HG02885 (cell line): ENCODE results near the gene PAXIP1.
"Not testable (repeated sequence)": the region's sequence is repeated elsewhere in the genome, so short reads cannot be mapped to it uniquely, and the experiment has no call there.

Source experiments
- ATAC-seq: cut with Tn5 transposase; IDR thresholded peaks from one replicate; pipeline ENCODE4 v1.9.1; 2021; ENCODE audit warnings: mild to moderate bottlenecking; ENCODE audit not compliant: unreplicated experiment, poor library complexity

The PAXIP1 gene

GRCh38 chr7:154946166-154946565 lies 56.8 kb downstream of the PAXIP1 start:
- ATAC-seq, result no peak

DNA sequence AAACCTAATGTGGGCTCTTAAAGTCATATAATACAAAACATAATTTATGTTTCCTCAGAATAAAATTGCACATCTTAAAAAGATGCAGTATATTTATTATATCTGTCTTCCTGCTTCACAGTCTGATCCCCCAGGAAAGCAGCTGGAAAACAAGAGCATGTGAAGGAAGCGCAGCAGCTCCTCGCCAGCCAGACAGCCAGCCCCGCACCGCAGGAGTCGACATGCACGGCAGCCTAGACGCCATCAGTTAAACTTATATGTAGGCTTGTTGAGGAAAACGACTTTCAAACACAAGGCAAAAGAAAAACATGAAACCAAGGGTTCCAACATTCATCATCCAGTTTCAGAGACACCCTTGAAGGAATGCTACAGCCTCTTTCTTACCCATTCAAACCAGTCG lies 59.0 kb downstream of the PAXIP1 start:
- ATAC-seq, result no peak

DNA sequence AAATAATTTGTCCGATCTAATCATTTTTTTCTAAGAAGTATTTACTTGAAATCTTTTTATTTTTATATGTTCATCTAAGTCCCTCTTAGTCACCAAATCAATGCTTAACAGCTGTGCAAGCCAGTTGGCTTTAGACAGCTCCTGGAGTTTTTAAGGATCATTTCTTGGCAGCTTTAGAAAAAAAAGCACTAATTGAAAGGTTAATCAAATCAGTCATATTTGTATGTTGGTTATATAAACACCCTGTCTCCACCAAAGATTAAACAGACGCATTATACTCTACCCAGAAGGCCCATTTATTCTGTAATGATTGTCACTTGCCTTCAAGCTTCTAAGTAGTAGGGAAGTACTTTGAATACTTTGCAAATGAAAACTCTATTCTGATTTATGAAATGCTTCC lies 60.2 kb downstream of the PAXIP1 start:
- ATAC-seq, result no peak

GRCh38 chr7:154937837-154938236 lies 65.1 kb downstream of the PAXIP1 start:
- ATAC-seq, result no peak

DNA sequence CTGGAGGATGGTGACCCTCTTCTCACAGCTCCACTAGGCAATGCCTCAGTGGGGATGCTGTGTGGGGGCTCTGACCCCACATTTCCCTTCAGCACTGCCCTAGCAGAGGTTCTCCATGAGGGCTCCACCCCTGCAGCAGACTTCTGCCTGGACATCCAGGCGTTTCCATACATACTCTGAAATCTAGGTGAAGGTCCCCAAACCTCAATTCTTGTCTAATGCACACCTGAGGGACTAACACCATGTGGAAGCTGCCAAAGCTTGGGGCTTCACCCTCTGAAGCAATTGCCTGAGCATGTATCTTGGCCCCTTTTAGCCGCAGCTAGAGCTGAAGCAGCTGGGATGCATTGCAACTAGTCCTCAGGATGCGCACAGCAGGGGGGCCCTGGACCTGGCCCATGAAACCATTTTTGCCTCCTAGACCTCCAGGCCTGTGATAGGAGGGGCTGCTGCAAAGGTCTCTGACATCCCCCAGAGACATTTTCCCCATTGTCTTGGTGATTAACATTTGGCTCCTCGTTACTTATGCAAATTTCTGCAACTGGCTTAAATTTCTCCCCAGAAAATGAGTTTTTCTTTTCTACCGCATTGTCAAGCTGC lies 68.5 kb downstream of the PAXIP1 start:
- not testable (repeated sequence) for ATAC-seq

GRCh38 chr7:154931906-154932305 lies 71.0 kb downstream of the PAXIP1 start:
- no peak for ATAC-seq

DNA sequence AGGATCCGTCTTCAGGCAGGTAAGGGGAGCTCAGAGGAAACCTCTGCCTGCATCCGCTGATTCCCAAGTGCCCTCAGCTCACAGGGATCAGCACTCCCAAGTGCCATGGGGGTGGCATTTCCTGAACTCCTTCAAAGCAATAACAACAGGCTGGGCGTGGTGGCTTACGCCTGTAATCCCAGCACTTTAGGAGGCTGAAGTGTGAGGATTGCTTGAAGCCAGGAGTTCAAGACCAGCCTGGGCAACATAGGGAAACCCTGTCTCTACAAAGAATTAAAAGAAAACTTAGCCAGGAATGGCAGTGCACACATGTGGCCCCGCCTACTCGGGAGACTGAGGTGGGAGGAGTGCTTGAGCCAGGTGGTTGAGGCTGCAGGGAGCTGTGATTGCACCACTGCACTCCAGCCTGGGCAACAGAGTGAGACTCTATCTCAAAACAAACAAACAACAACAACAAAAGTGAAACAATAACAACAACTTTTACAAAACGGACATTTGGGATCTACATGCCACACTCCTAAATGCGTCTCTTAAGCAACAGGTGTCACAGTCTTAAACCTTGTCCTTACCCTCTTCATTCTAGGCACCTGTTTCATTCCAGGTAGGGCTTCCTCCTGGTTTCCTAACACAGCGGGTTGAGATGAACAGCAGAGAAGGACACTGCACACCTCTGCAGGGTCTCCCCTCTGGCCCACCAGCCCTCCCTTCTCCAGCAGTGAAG lies 73.8 kb downstream of the PAXIP1 start:
- no peak for ATAC-seq

DNA sequence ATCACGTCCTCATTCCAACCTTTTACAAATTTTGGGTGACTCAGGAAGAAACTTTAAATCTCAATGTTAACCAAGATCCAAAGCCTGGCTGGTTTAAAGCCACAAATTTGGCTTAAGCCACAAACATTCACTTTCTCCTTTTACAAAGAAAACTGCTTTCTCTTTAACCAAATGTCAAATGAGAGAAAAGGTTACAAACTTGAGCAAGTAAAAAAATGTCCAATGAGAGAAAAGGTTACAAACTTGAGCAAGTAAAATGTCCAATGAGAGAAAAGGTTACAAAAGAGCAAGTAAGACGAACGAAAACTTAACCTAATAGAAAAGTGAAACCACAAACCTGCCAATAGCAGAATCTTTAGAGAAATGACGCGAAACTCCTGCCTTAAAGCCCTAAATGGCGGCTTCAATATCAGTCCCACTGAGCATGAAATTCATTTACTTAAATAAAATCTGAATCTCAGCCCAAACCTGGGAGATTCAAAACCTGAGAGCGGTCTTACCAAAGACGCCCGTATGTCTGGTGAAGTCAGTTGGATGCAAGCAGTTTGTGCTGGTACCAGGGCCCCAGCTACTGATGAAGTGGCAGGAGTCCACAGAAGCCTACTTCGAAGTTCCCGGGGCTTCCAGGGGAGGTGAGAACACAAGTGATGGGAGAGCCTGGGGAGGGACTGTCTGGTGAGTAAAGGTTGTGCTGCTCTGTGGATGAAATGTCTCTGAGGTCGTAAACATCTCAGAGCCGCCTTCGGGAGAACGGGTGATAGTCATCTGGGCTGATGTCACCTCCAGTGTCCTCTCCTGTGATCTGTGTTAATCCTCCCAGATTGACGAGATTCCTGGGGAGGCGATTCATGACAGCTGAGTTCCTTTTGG lies 74.6 kb downstream of the PAXIP1 start:
- peak; percentile 85 for ATAC-seq

- peak; percentile 60 for ATAC-seq
Observed at GRCh38 chr7:154927624-154928125, 75.2 kb downstream of the PAXIP1 start.

GRCh38 chr7:154922472-154922871 lies 80.5 kb downstream of the PAXIP1 start:
- not testable (repeated sequence) for ATAC-seq

DNA sequence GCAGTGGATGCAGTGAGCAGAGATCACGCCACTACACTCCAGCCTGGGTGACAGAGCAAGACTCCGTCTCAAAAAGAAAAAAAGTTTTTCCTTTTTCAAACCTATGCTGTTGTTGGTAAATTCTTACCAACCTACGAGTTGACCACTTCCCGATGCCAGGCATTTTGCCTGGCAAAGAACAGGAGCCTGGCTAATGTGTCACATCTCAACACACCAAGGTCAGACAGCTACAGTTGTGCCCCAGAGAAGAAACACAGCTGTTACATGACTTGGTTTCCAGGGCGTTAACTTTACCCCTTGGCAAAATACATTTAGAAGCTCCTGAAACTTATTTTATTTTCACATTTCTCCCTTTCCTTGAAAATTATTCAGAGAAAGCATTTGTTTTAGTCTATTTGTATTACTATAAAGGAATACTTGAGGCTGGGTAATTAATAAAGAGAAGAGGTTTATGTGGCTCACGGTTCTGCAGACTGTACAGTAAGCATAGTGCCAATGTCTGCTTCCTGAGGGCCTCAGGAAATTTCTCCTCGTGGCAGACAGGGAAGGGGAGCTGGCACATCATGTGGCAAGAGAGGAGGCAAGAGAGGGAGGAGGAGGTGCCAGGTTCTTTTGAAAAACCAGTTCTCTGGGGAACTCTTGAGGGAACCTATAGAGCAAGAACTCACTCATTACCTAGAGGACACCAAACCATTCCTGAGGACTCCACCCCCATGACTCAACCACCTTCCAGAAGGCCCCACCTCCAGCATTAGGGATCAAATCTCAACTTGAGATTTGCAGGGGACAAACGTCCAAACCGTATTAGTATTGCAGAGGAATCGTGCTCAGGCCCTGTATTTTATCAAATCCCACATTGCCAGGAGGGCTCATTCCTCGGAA lies 83.3 kb downstream of the PAXIP1 start:
- ATAC-seq, result no peak

DNA sequence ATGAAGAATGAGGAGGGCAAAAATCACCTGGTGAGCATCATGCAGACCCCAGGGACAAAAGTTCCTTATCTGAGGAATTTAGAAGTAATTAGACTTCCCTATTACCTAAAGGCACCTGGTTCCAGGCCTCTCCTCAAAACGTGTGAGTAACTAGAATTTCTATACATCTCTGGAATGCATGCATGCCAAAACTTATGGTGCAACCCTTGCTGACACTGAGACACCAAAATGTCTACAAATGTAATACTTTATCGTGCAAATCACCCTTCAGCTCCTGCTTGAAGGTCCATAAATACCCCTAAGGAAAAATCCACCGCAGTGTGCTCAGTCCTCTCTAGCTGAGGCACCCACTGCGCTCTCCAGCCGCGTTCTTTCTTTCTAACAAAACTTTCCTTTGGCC lies 84.2 kb downstream of the PAXIP1 start:
- no peak for ATAC-seq

DNA sequence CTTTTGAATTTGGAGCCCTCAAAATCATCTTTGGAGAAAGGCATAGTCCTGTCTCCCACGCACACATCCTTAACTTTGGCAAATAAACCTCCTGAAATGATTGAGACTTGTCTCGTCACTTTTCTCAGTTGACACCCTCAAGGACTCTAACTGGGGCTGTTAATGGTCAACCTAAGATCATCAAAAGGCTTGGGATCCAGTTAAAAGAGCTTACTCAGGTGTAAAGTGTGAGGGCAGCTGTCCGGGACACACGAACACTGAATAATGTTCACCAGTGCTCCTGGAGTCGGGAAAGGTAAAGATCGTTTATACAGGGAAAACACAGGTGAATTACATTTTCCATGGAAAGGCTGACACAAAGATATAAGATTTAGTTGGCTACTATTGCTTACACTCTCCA lies 84.7 kb downstream of the PAXIP1 start:
- ATAC-seq, result no peak

DNA sequence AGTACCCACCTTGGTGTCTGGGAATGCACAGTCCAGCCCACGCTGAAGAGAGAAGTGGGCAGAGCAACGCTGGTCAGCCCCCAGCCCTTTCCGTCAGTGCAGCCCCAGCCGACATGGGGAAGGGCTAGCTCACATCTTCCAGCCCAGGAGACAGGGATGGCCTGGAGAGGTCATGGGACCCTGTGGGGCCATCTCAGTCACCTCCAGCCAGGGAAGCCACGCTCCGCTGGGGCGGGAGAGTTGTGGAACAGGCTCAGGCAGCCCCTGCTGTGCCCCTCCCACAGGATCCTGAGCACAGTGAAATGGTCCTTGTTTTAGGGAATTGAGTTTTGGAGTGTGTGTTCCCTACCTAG lies 85.1 kb downstream of the PAXIP1 start:
- no peak for ATAC-seq

DNA sequence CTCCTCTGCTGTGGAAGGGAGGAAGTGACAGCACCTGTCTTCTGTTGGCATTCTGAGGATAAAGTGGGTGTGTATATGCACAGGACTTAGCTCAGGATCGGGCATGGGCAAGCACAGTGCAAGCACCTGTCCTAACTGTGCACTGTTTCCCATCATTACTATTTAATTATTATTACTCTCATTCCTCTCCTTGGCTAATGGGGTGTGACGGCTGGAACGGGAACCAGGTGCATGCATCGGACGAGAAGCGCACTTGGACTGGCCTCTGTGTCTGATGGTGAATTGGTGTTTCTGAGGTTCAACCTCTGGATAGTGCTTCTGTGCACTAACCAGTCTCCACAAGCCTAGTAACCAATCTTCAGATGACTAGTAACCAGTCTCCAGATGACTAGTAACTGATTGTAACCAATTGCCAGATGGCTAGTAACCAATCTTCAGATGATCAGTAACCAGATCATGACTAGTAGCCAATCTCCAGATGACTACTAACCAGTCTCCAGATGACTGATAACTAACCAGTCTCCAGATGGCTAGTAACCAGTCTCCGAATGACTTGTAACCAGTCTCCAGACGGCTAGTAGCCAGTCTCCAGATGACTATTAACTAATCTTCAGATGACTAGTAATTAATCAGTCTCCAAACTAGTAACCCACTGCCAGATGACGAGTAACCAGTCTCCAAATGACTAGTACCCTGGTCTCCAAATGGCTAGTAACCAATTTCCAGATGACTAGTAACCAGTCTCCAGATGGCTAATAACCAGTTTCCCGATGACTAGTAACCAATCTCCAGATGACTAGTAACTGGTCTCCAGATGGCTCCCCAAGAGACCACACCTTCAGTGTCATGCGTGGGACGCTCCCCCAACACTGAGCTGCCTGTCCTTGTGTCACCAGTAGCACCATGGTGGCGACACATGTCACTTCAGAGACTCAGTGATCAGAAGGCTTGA lies 85.8 kb downstream of the PAXIP1 start:
- no peak for ATAC-seq

DNA sequence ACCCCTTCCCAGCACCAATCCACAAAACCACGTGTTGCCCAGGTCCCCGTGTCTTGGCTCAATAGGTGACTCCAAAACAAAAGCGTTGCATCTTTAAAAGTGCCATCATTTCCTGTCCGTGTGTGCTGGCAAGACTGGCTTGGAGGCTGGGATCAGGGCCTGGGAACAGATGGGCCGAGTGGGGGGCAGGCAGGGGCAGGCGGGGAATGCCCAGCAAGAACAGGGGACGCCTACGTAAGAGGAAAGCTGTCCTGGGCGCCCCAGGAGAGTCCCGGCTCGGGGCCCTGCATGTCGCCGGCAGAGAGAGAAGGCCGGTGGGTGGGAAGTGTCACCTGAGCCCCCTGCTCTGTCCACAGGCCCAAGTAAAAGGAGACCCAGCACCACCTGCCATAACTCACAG lies 86.5 kb downstream of the PAXIP1 start:
- ATAC-seq, result no peak

GRCh38 chr7:154915600-154915999 lies 87.3 kb downstream of the PAXIP1 start:
- ATAC-seq, result no peak

DNA sequence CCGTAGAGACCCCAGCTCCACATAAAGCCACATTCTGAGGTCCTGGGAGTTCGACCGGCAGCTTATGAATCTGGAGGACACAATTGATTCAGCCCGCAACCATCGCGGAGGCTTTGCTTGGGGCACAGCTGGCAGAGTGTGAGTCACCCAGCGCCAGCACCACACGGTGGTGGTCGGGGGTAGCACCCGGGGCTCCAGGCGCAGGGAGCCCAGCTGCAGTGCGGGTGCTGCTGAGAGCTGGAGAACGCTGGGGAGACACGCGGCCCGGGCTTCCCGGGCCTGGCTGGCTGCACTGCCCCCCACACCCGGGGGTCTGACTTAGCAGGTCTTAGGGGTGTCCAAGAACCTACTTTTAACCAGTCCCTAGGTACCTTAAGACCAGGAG lies 87.9 kb downstream of the PAXIP1 start:
- no peak for ATAC-seq

DNA sequence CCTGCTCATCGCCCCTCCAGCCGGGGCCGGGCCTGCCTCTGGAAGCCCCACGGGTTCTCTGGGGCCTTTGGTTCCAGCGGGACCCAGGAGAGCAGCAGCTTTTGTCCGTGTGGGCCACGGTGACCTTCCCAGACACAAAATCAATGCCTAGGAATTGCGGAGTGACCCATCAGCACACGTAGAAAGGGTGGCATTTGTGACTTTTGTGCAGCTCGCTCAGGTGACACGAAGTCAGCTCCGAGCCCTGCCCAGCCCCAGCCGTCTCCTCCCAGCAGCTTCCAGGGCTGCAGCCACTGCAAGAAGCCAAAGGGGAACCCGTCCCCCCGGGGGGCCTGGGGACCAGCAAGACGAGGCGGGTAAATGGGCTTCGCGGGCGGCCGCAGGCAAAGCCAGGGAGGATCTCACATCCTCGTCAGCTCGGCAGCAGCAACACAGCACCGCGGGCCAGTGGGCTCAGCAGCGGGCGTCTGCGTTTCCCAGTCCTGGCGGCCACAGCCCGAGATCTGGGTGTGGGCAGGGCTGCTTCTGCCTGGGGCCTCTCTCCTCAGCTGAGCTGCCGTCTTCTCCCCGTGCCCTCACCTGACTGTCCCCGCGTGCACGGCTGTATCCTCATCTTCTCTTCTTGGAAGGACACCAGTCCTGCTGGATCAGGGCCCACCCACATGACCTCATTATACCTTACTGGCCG lies 88.5 kb downstream of the PAXIP1 start:
- no peak for ATAC-seq
